Prostate gland (tissue), 2 donors: ENCODE measurements around the gene PIP5K1B.

Source experiments
- CTCF ChIP-seq, 4 experiments: fragments of 200-600 bp in 2 of 4; fragments of 450-650 bp in 2 of 4; sonication (generic) in 2 of 4; IDR thresholded peaks; 1 replicate in 3 of 4; 2 replicates in 1 of 4; pipeline ENCODE4 v1.5.1; 2016 to 2019; ENCODE audit warnings: antibody characterized with exemption in 4 of 4, mild to moderate bottlenecking in 2 of 4, moderate library complexity in 2 of 4
- POLR2A ChIP-seq: fragments of 450-650 bp; IDR thresholded peaks from one replicate; pipeline ENCODE4 v1.6.1; 2016; ENCODE audit warnings: antibody characterized with exemption, mild to moderate bottlenecking
- POLR2AphosphoS5 ChIP-seq: sonication (generic); formaldehyde crosslinking; IDR thresholded peaks from one replicate; pipeline ENCODE4 v1.6.1; 2017; ENCODE audit warnings: antibody characterized with exemption

GRCh38 chr9:68744426-68744825 is 39.4 kb downstream of the PIP5K1B start:
- TF ChIP-seq CTCF (IDR thresholded peaks at IDR 0.05) (no peak), POLR2AphosphoS5 (no peak), POLR2A (no peak)
